WTC11 (cell line): ENCODE measurements around the gene GBP3. TPM values are rescaled to one million over a fixed set of nuclear protein-coding genes. Genes with fewer than 3 reads are reported as not detected.
A peak's percentile ranks its signal among the peaks of the same experiment; 100 is the strongest.
"Not testable (repeated sequence)": the region's sequence is repeated elsewhere in the genome, so short reads cannot be mapped to it uniquely, and the experiment has no call there.

Experiments
- ATAC-seq: fragments of 200-7000 bp; cut with Tn5 transposase; 2 replicates; pipeline ENCODE4 v1.10.0; 2021; ENCODE audit warnings: mild to moderate bottlenecking, moderate library complexity
- CTCF ChIA-PET: fragments of 300-600 bp; sonication (Branson Sonifier 250); formaldehyde crosslinking; loops from one replicate; lab custom pipeline; 2021; ENCODE audit warnings: antibody characterized with exemption; lab: Charles Lee
- POLR2A ChIA-PET: fragments of 350-600 bp; sonication (Branson Sonifier 250); formaldehyde crosslinking; loops from one replicate; lab custom pipeline; 2021; ENCODE audit warnings: antibody characterized with exemption; lab: Charles Lee
- DNase-seq: peaks from one replicate; pipeline ENCODE4 v3.0.0; 2021; ENCODE audit warnings: low spot score
- H3K27ac Mint-ChIP-seq: 2 replicates; pipeline ENCODE4 v1.8.0; 2021; ENCODE audit warnings: mixed read lengths
- H3K27me3 Mint-ChIP-seq: 2 replicates; pipeline ENCODE4 v1.8.0; 2021; ENCODE audit warnings: low read depth, mild to moderate bottlenecking, moderate library complexity, mixed read lengths
- H3K36me3 Mint-ChIP-seq: 2 replicates; pipeline ENCODE4 v1.8.0; 2021; ENCODE audit warnings: mixed read lengths
- H3K4me1 Mint-ChIP-seq: 2 replicates; pipeline ENCODE4 v1.8.0; 2022; ENCODE audit warnings: mixed read lengths
- H3K4me3 Mint-ChIP-seq: 2 replicates; pipeline ENCODE4 v1.8.0; 2021; ENCODE audit warnings: mild to moderate bottlenecking, moderate library complexity, mixed read lengths
- H3K9me3 Mint-ChIP-seq: 2 replicates; pipeline ENCODE4 v1.8.0; 2021; ENCODE audit warnings: mixed read lengths
- AFF4 ChIP-seq: sonication (generic); formaldehyde crosslinking; IDR thresholded peaks from 2 replicates; pipeline ENCODE4 v1.8.1; 2023; ENCODE audit warnings: mild to moderate bottlenecking, missing genetic modification reagents, borderline replicate concordance
- ATF3 ChIP-seq: sonication (generic); formaldehyde crosslinking; conservative IDR thresholded peaks from 2 replicates; pipeline ENCODE4 v1.8.1; 2022; ENCODE audit warnings: mild to moderate bottlenecking, missing genetic modification reagents
- CREB1 ChIP-seq: sonication (generic); formaldehyde crosslinking; IDR thresholded peaks from 2 replicates; pipeline ENCODE4 v1.8.0; 2023; ENCODE audit warnings: mild to moderate bottlenecking, missing genetic modification reagents
- ERG ChIP-seq: fragments of 250-450 bp; sonication (Bioruptor Pico); IDR thresholded peaks from 2 replicates; pipeline ENCODE4 v1.8.0; 2021; ENCODE audit warnings: mild to moderate bottlenecking
- ESRRA ChIP-seq: sonication (generic); formaldehyde crosslinking; IDR thresholded peaks from 2 replicates; pipeline ENCODE4 v1.8.1; 2022; ENCODE audit warnings: mild to moderate bottlenecking, missing genetic modification reagents, borderline replicate concordance
- FOXJ3 ChIP-seq: sonication (generic); formaldehyde crosslinking; IDR thresholded peaks from 2 replicates; pipeline ENCODE4 v1.9.0; 2021; ENCODE audit warnings: missing genetic modification reagents, mild to moderate bottlenecking, borderline replicate concordance
- GABPB1 ChIP-seq: sonication (generic); formaldehyde crosslinking; IDR thresholded peaks from 2 replicates; pipeline ENCODE4 v1.8.1; 2023; ENCODE audit warnings: mild to moderate bottlenecking, missing genetic modification reagents
- IRF2 ChIP-seq: sonication (generic); formaldehyde crosslinking; IDR thresholded peaks from 2 replicates; pipeline ENCODE4 v1.8.0; 2022; ENCODE audit warnings: low read depth, missing genetic modification reagents, borderline replicate concordance
- NFATC4 ChIP-seq: fragments of 250-450 bp; sonication (Bioruptor Pico); IDR thresholded peaks from 2 replicates; pipeline ENCODE4 v1.9.0; 2021; ENCODE audit warnings: mild to moderate bottlenecking
- NR2C2 ChIP-seq: sonication (generic); formaldehyde crosslinking; IDR thresholded peaks from 2 replicates; pipeline ENCODE4 v1.8.0; 2022; ENCODE audit warnings: mild to moderate bottlenecking, missing genetic modification reagents
- STAT6 ChIP-seq: sonication (generic); formaldehyde crosslinking; conservative IDR thresholded peaks from 2 replicates; pipeline ENCODE4 v1.8.1; 2023; ENCODE audit warnings: mild to moderate bottlenecking, low read depth, missing genetic modification reagents, moderate library complexity
- USF1 ChIP-seq: sonication (generic); formaldehyde crosslinking; IDR thresholded peaks from 2 replicates; pipeline ENCODE4 v1.8.0; 2022; ENCODE audit warnings: mild to moderate bottlenecking, missing genetic modification reagents
- ZBTB21 ChIP-seq: sonication (generic); formaldehyde crosslinking; IDR thresholded peaks from 2 replicates; pipeline ENCODE4 v1.8.1; 2023; ENCODE audit warnings: mild to moderate bottlenecking, missing genetic modification reagents, borderline replicate concordance
- ZNF263 ChIP-seq: sonication (generic); formaldehyde crosslinking; IDR thresholded peaks from 2 replicates; pipeline ENCODE4 v1.8.1; 2022; ENCODE audit warnings: low read depth, mild to moderate bottlenecking, moderate library complexity, missing genetic modification reagents
- ZNF423 ChIP-seq: fragments of 250-450 bp; sonication (Bioruptor Pico); IDR thresholded peaks from 2 replicates; pipeline ENCODE4 v2.1.2; 2022; ENCODE audit warnings: mild to moderate bottlenecking, moderate library complexity
- ZNF512 ChIP-seq: sonication (generic); formaldehyde crosslinking; IDR thresholded peaks from 2 replicates; pipeline ENCODE4 v1.8.1; 2022; ENCODE audit warnings: missing genetic modification reagents, borderline replicate concordance
- total RNA-seq: library from RNA; stranded (reverse); gene quantifications from 3 replicates; pipeline ENCODE4 v1.2.3, GENCODE V29; 2021

GBP3 gene
- total RNA-seq, 1 experiment from 2014 or later, result not detected

GRCh38 chr1:89047734-89048133 is 25.1 kb upstream of the GBP3 start (continued):
- no peak for TF ChIP-seq AFF4
- TF ChIP-seq, all 79 proteins: peak for 0

GRCh38 chr1:89046318-89047183 is 23.9 kb upstream of the GBP3 start:
- H3K4me3 Mint-ChIP-seq, POLR2A ChIA-PET, H3K27me3 Mint-ChIP-seq, DNase-seq, H3K36me3 Mint-ChIP-seq, H3K9me3 Mint-ChIP-seq, H3K4me1 Mint-ChIP-seq, H3K27ac Mint-ChIP-seq: not testable (repeated sequence)
- CTCF ChIA-PET, result interaction anchor here (0.9 to 1.3 kb wide), 2 partner anchors 24 to 39 kb away, joined by 3 to 5 read pairs; partner anchors contain the start of gene GBP3
- ATAC-seq, result peak; percentile 60; the same call in 1 of the 2 replicates

GRCh38 chr1:89044970-89045721 is 22.5 kb upstream of the GBP3 start:
- TF ChIP-seq ESRRA (CRISPR knock-in tag) (no peak), NFATC4 (CRISPR knock-in tag) (no peak), NR2C2 (CRISPR knock-in tag) (no peak), ZNF263 (no peak), ZNF423 (no peak)
- POLR2A ChIA-PET, result no interaction called here
- no peaks in the 10 kb centered on the region; the same call in 1 of the 2 replicates for H3K27me3 Mint-ChIP-seq

GRCh38 chr1:89043940-89044339 is 21.3 kb upstream of the GBP3 start:
- Mint-ChIP-seq H3K9me3 (peaks cover 3% of the 10 kb centered on the region), H3K27ac (no peak overlapping the region), H3K36me3 (no peaks in the 10 kb centered on the region), H3K27me3 (no peaks in the 10 kb centered on the region; the same call in 1 of the 2 replicates), H3K4me3 (no peak overlapping the region), H3K4me1 (no peaks in the 10 kb centered on the region)
- ATAC-seq, result no peak
- ChIA-PET CTCF (no interaction called here), POLR2A (no interaction called here)
- no peak for DNase-seq
- TF ChIP-seq FOXJ3 (CRISPR knock-in tag) (no peak), ATF3 (no peak), ZNF512 (CRISPR knock-in tag) (no peak), STAT6 (no peak), ZBTB21 (CRISPR knock-in tag) (no peak), USF1 (no peak), CREB1 (no peak), NFATC4 (CRISPR knock-in tag) (no peak), GABPB1 (no peak), ERG (CRISPR knock-in tag) (no peak), ZNF263 (no peak), IRF2 (CRISPR knock-in tag) (no peak)

More at GRCh38 chr1:89044970-89045721, 22.5 kb upstream of the GBP3 start:
- CTCF ChIA-PET, result no interaction called here
- DNase-seq (no peak), ATAC-seq (no peak)
- Mint-ChIP-seq H3K4me1 (no peaks in the 10 kb centered on the region), H3K27ac (no peak overlapping the region), H3K4me3 (no peak overlapping the region), H3K36me3 (no peaks in the 10 kb centered on the region), H3K9me3 (peaks cover 3% of the 10 kb centered on the region)
